ENCODE results near the gene RBM19.
"Not testable (repeated sequence)": the region's sequence is repeated elsewhere in the genome, so short reads cannot be mapped to it uniquely, and the experiment has no call there.

The RBM19 gene

GRCh38 chr12:113997365-113997764 lies 31.2 kb upstream of the RBM19 start:
- POLR2A ChIA-PET, result no interaction called here
- no peak for DNase-seq (ENCODE audit: extremely low spot score)
- CTCF ChIA-PET, result interaction anchor here (1.4 kb wide), 1 partner anchor 10 kb away, joined by 3 read pairs; no protein-coding TSS in a partner anchor
- TF ChIP-seq ZNF384 (IDR thresholded peaks at IDR 0.05) (no peak), TARDBP (IDR thresholded peaks at IDR 0.05) (no peak), SP1 (IDR thresholded peaks at IDR 0.05) (no peak), L3MBTL2 (conservative IDR thresholded peaks at IDR 0.05) (no peak), PKNOX1 (IDR thresholded peaks at IDR 0.05) (no peak), HDGF (IDR thresholded peaks at IDR 0.05; ENCODE audit: borderline replicate concordance) (no peak), SUZ12 (IDR thresholded peaks at IDR 0.05) (no peak), ARNT (IDR thresholded peaks at IDR 0.05) (no peak), FOXM1 (IDR thresholded peaks at IDR 0.05; ENCODE audit: borderline replicate concordance) (no peak), FOXA1 (IDR thresholded peaks at IDR 0.05) (no peak)

GRCh38 chr12:113996026-113996425 lies 29.9 kb upstream of the RBM19 start:
- TF ChIP-seq ARNT (IDR thresholded peaks at IDR 0.05) (no peak), L3MBTL2 (conservative IDR thresholded peaks at IDR 0.05) (no peak), SUZ12 (IDR thresholded peaks at IDR 0.05) (no peak), LEF1 (IDR thresholded peaks at IDR 0.05; ENCODE audit: borderline replicate concordance) (no peak), FOXM1 (IDR thresholded peaks at IDR 0.05; ENCODE audit: borderline replicate concordance) (no peak), ELF4 (IDR thresholded peaks at IDR 0.05) (no peak)
- POLR2A ChIA-PET, result no interaction called here
- DNase-seq (ENCODE audit: extremely low spot score), result no peak
- CTCF ChIA-PET, result interaction anchor here (1.4 kb wide), 1 partner anchor 11 kb away, joined by 3 read pairs; no protein-coding TSS in a partner anchor

GRCh38 chr12:113994051-113994450 lies 27.9 kb upstream of the RBM19 start:
- no peak for TF ChIP-seq LEF1 (IDR thresholded peaks at IDR 0.05; ENCODE audit: borderline replicate concordance)
- TF ChIP-seq NFRKB (IDR thresholded peaks at IDR 0.05), result no peak
- no peak for TF ChIP-seq L3MBTL2 (conservative IDR thresholded peaks at IDR 0.05)
- no peak for TF ChIP-seq CTBP1 (IDR thresholded peaks at IDR 0.05; ENCODE audit: borderline replicate concordance)
- TF ChIP-seq HDGF (IDR thresholded peaks at IDR 0.05; ENCODE audit: borderline replicate concordance), result no peak
- TF ChIP-seq TARDBP (IDR thresholded peaks at IDR 0.05), result no peak
- TF ChIP-seq ARNT (IDR thresholded peaks at IDR 0.05), result no peak
- TF ChIP-seq PKNOX1 (IDR thresholded peaks at IDR 0.05), result no peak
- no peak for TF ChIP-seq BHLHE40 (IDR thresholded peaks at IDR 0.05; ENCODE audit: borderline replicate concordance)
- no peak for TF ChIP-seq SUZ12 (IDR thresholded peaks at IDR 0.05)
- no peak for TF ChIP-seq FOXM1 (IDR thresholded peaks at IDR 0.05; ENCODE audit: borderline replicate concordance)
- no peak for TF ChIP-seq ELF4 (IDR thresholded peaks at IDR 0.05)
- ChIA-PET POLR2A (no interaction called here), CTCF (no interaction called here)
- no peak for DNase-seq (ENCODE audit: extremely low spot score)

- CTCF ChIA-PET; DNase-seq (ENCODE audit: extremely low spot score); POLR2A ChIA-PET: not testable (repeated sequence)
These were observed 26.6 kb upstream of the RBM19 start for GRCh38 chr12:113992751-113993150.

GRCh38 chr12:113991224-113992044 lies 25.3 kb upstream of the RBM19 start:
- no peak for TF ChIP-seq TARDBP (IDR thresholded peaks at IDR 0.05)
- POLR2A ChIA-PET, result no interaction called here
- CTCF ChIA-PET, result no interaction called here
- DNase-seq (ENCODE audit: extremely low spot score), result no peak

- TF ChIP-seq TARDBP (IDR thresholded peaks at IDR 0.05) (no peak), FOXK2 (IDR thresholded peaks at IDR 0.05) (no peak), HDGF (IDR thresholded peaks at IDR 0.05; ENCODE audit: borderline replicate concordance) (no peak), SUZ12 (IDR thresholded peaks at IDR 0.05) (no peak), LEF1 (IDR thresholded peaks at IDR 0.05; ENCODE audit: borderline replicate concordance) (no peak), ARNT (IDR thresholded peaks at IDR 0.05) (no peak), CTBP1 (IDR thresholded peaks at IDR 0.05; ENCODE audit: borderline replicate concordance) (no peak), ELF4 (IDR thresholded peaks at IDR 0.05) (no peak), PKNOX1 (IDR thresholded peaks at IDR 0.05) (no peak), FOXM1 (IDR thresholded peaks at IDR 0.05; ENCODE audit: borderline replicate concordance) (no peak), NFRKB (IDR thresholded peaks at IDR 0.05) (no peak), L3MBTL2 (conservative IDR thresholded peaks at IDR 0.05) (no peak), BHLHE40 (IDR thresholded peaks at IDR 0.05; ENCODE audit: borderline replicate concordance) (no peak), ZNF384 (IDR thresholded peaks at IDR 0.05) (no peak), FOXA1 (IDR thresholded peaks at IDR 0.05) (no peak), SP1 (IDR thresholded peaks at IDR 0.05) (no peak)
- ChIA-PET CTCF (no interaction called here), POLR2A (no interaction called here)
- DNase-seq (ENCODE audit: extremely low spot score), result no peak
These were observed 24.4 kb upstream of the RBM19 start for GRCh38 chr12:113990250-113991223.
